Posterior cingulate gyrus (tissue), 11 donors: ENCODE measurements around the gene ASAP2.

ENCODE experiments used
- DNase-seq, 10 donors: peaks; one replicate each; pipeline versions ENCODE4 v3.0.0 to v3.0.0-alpha.2; 2020 to 2021; ENCODE audit warnings: mixed read lengths in 3 of 10
- intact Hi-C: fragments of 100-400 bp; cut with DNase I; formaldehyde crosslinking; loops from one replicate; pipeline ENCODE4 v1.15.1; 2023

The ASAP2 gene

GRCh38 chr2:9286554-9287399 is 80.2 kb downstream of the ASAP2 start:
- intact Hi-C loops, result no loop called here
- DNase-seq, result no peak

- intact Hi-C loops, result no loop called here
Measured at GRCh38 chr2:9287400-9288045, 80.9 kb downstream of the ASAP2 start.

GRCh38 chr2:9288233-9288632 is 81.6 kb downstream of the ASAP2 start:
- DNase-seq, result no peak
- intact Hi-C loops, result no loop called here

More at GRCh38 chr2:9287400-9288045, 80.9 kb downstream of the ASAP2 start:
- DNase-seq, result no peak

- intact Hi-C loops, result no loop called here
- DNase-seq, result no peak
Measured at GRCh38 chr2:9288681-9289338, 82.2 kb downstream of the ASAP2 start.

GRCh38 chr2:9291331-9291730 is 84.7 kb downstream of the ASAP2 start:
- DNase-seq, result no peak
- intact Hi-C loops, result no loop called here

GRCh38 chr2:9291866-9292265 is 85.3 kb downstream of the ASAP2 start:
- DNase-seq, result no peak
- intact Hi-C loops, result no loop called here

GRCh38 chr2:9292426-9292825 is 85.8 kb downstream of the ASAP2 start:
- no peak for DNase-seq
- intact Hi-C loops, result no loop called here

- DNase-seq, result no peak
- intact Hi-C loops, result no loop called here
Measured at GRCh38 chr2:9294764-9295163, 88.2 kb downstream of the ASAP2 start.

GRCh38 chr2:9296559-9296958 is 89.9 kb downstream of the ASAP2 start:
- intact Hi-C loops, result no loop called here
- no peak for DNase-seq

GRCh38 chr2:9297156-9297555 is 90.5 kb downstream of the ASAP2 start:
- intact Hi-C loops, result no loop called here
- peak in 2 of 10 donors; percentile 39 to 89 for DNase-seq

GRCh38 chr2:9297807-9298206 is 91.2 kb downstream of the ASAP2 start:
- DNase-seq, result peak in 9 of 10 donors; percentile 30 to 92 (median 47)
- intact Hi-C loops, result no loop called here

- intact Hi-C loops, result no loop called here
Measured at GRCh38 chr2:9298583-9298982, 92.0 kb downstream of the ASAP2 start.

GRCh38 chr2:9299161-9300100 is 92.8 kb downstream of the ASAP2 start:
- no peak for DNase-seq
- intact Hi-C loops, result no loop called here

More at GRCh38 chr2:9298583-9298982, 92.0 kb downstream of the ASAP2 start:
- no peak for DNase-seq

- intact Hi-C loops, result no loop called here
- no peak for DNase-seq
Measured at GRCh38 chr2:9300214-9300613, 93.6 kb downstream of the ASAP2 start.

GRCh38 chr2:9300829-9301453 is 94.3 kb downstream of the ASAP2 start:
- DNase-seq, result no peak
- intact Hi-C loops, result no loop called here

- no peak for DNase-seq
- intact Hi-C loops, result no loop called here
Measured at GRCh38 chr2:9302755-9303154, 96.1 kb downstream of the ASAP2 start.

- peak in 2 of 10 donors; percentile 48 to 90 for DNase-seq
- intact Hi-C loops, result no loop called here
Measured at GRCh38 chr2:9303528-9304225, 97.1 kb downstream of the ASAP2 start.

GRCh38 chr2:9306911-9307310 is 100.3 kb downstream of the ASAP2 start:
- intact Hi-C loops, result no loop called here
- DNase-seq, result no peak

GRCh38 chr2:9307535-9307934 is 100.9 kb downstream of the ASAP2 start:
- intact Hi-C loops, result no loop called here
- DNase-seq, result no peak
